CD4-positive, CD25-positive, alpha-beta regulatory T cell (primary cell): ENCODE data around the gene UMPS. TPM values are rescaled to one million over a fixed set of nuclear protein-coding genes. Genes with fewer than 3 reads are reported as not detected.

ENCODE experiments used
- polyA plus RNA-seq, 4 donors: library from polyadenylated mRNA; unstranded; fragments of 300-500 nt; fragmentation: Illumina TruSeq; gene quantifications; one replicate each; pipeline ENCODE4 v1.2.3, GENCODE V29; 2021
- total RNA-seq: library from RNA; stranded (reverse); gene quantifications from one replicate; pipeline ENCODE4 v1.2.3, GENCODE V29; 2022

The UMPS gene
- total and polyA plus RNA-seq, 5 donors from 2014 or later: 11.7 to 36.1 (median 23.3) TPM

Other genes with a start within 250 kb of the UMPS start
- gene ITGB5, start 156.9 kb downstream of the UMPS start, total RNA-seq: 4.5 TPM
- gene ITGB5, start 156.9 kb downstream of the UMPS start, polyA plus RNA-seq: under 1 TPM in 3 of 4 donors, not detected in 1; 0.15 to 0.21 (median 0.18) TPM
- gene MUC13, start 204.3 kb downstream of the UMPS start, total RNA-seq: 0.49 TPM
- gene MUC13, start 204.3 kb downstream of the UMPS start, polyA plus RNA-seq: not detected